Astrocyte (in vitro differentiated cells and primary cell): ENCODE results near the gene IQGAP1. TPM values are rescaled to one million over a fixed set of nuclear protein-coding genes. Genes with fewer than 3 reads are reported as not detected.
"Not testable (repeated sequence)": the region's sequence is repeated elsewhere in the genome, so short reads cannot be mapped to it uniquely, and the experiment has no call there.

ENCODE experiments used
- DNase-seq: peaks from one replicate; pipeline ENCODE4 v3.0.0-alpha.2; 2010; ENCODE audit warnings: low read depth
- FAIRE-seq: peaks from 2 replicates; lab custom pipeline; 2011; peaks lifted over from hg19 to GRCh38; lab: Jason Lieb, UNC
- H2AFZ ChIP-seq: 2 replicates; pipeline ENCODE4 v1.6.0; 2012; ENCODE audit warnings: low read depth, low read length, inconsistent platforms
- H3K27ac ChIP-seq: 2 replicates; pipeline ENCODE4 v1.5.1; 2011; ENCODE audit warnings: low read depth, low read length, inconsistent platforms
- H3K27me3 ChIP-seq: 2 replicates; pipeline ENCODE4 v1.6.0; 2011; ENCODE audit warnings: low read length, inconsistent platforms; ENCODE audit not compliant: insufficient read depth
- H3K36me3 ChIP-seq: 2 replicates; pipeline ENCODE4 v1.5.1; 2011; ENCODE audit warnings: low read length, inconsistent platforms; ENCODE audit not compliant: insufficient read depth
- H3K4me1 ChIP-seq: 2 replicates; pipeline ENCODE4 v1.5.1; 2011; ENCODE audit warnings: low read length, inconsistent platforms; ENCODE audit not compliant: insufficient read depth
- H3K4me2 ChIP-seq: 2 replicates; pipeline ENCODE4 v1.6.0; 2012; ENCODE audit warnings: low read length, inconsistent platforms
- H3K4me3 ChIP-seq: 2 replicates; pipeline ENCODE4 v1.5.1; 2011; ENCODE audit warnings: low read depth, mild to moderate bottlenecking, low read length, inconsistent platforms; ENCODE audit not compliant: insufficient read depth
- H3K79me2 ChIP-seq: 2 replicates; pipeline ENCODE4 v1.6.0; 2012; ENCODE audit warnings: mild to moderate bottlenecking, low read length, inconsistent platforms; ENCODE audit not compliant: insufficient read depth
- H3K9ac ChIP-seq: 2 replicates; pipeline ENCODE4 v1.6.0; 2012; ENCODE audit warnings: mild to moderate bottlenecking, low read length, inconsistent platforms
- H3K9me3 ChIP-seq: 2 replicates; pipeline ENCODE4 v1.5.1; 2012; ENCODE audit warnings: low read depth, mild to moderate bottlenecking, low read length, inconsistent platforms; ENCODE audit not compliant: insufficient read depth
- H4K20me1 ChIP-seq: 2 replicates; pipeline ENCODE4 v1.6.0; 2012; ENCODE audit warnings: low read length, inconsistent platforms; ENCODE audit not compliant: insufficient read depth
- H3K27ac Mint-ChIP-seq: one replicate; pipeline ENCODE4 v1.8.0; 2021; ENCODE audit warnings: mild to moderate bottlenecking, mixed read lengths; ENCODE audit not compliant: unreplicated experiment
- H3K27me3 Mint-ChIP-seq: one replicate; pipeline ENCODE4 v1.8.0; 2021; ENCODE audit warnings: low read depth, mixed read lengths; ENCODE audit not compliant: unreplicated experiment
- H3K36me3 Mint-ChIP-seq: one replicate; pipeline ENCODE4 v1.8.0; 2021; ENCODE audit warnings: low read depth, mixed read lengths; ENCODE audit not compliant: unreplicated experiment
- H3K4me1 Mint-ChIP-seq: one replicate; pipeline ENCODE4 v1.8.0; 2021; ENCODE audit warnings: low read depth, mixed read lengths; ENCODE audit not compliant: unreplicated experiment
- H3K4me3 Mint-ChIP-seq: one replicate; pipeline ENCODE4 v1.8.0; 2021; ENCODE audit warnings: mild to moderate bottlenecking, moderate library complexity, mixed read lengths; ENCODE audit not compliant: unreplicated experiment
- H3K9me3 Mint-ChIP-seq: one replicate; pipeline ENCODE4 v1.8.0; 2021; ENCODE audit warnings: mild to moderate bottlenecking, mixed read lengths; ENCODE audit not compliant: unreplicated experiment
- CTCF ChIP-seq: IDR thresholded peaks from 2 replicates; pipeline ENCODE4 v1.5.1; 2011; ENCODE audit warnings: low read depth, mild to moderate bottlenecking, inconsistent platforms, low read length, moderate library complexity; ENCODE audit not compliant: insufficient read depth
- EZH2 ChIP-seq: IDR thresholded peaks from 2 replicates; pipeline ENCODE4 v1.6.1; 2012; ENCODE audit warnings: mild to moderate bottlenecking, low read length, inconsistent platforms; ENCODE audit not compliant: insufficient read depth
- total RNA-seq: library from RNA; stranded (reverse); gene quantifications from 2 replicates; pipeline ENCODE4 v1.2.1, GENCODE V29; 2021

The IQGAP1 gene
- total RNA-seq, 1 donor from 2014 or later: 226 TPM

- H3K9me3 Mint-ChIP-seq: no peaks in the 10 kb centered on the region
- no peak overlapping the region for H3K27ac Mint-ChIP-seq
- Histone ChIP-seq H3K79me2 (no peaks in the 10 kb centered on the region), H3K4me3 (no peak overlapping the region), H4K20me1 (no peaks in the 10 kb centered on the region), H3K4me1 (peaks cover 7% of the 10 kb centered on the region), H3K9ac (no peak overlapping the region), H3K9me3 (no peaks in the 10 kb centered on the region), H3K27ac (no peak overlapping the region), H3K4me2 (no peak overlapping the region), H3K27me3 (no peaks in the 10 kb centered on the region), H3K36me3 (no peaks in the 10 kb centered on the region), H2AFZ (no peak overlapping the region)
- H3K27me3 Mint-ChIP-seq: peaks cover 4% of the 10 kb centered on the region
- FAIRE-seq (no peak), DNase-seq (no peak)
- no peak overlapping the region for H3K4me3 Mint-ChIP-seq
- H3K36me3 Mint-ChIP-seq: peaks cover 2% of the 10 kb centered on the region
- no peak for TF ChIP-seq CTCF
- no peak for TF ChIP-seq EZH2
- H3K4me1 Mint-ChIP-seq: peaks cover 8% of the 10 kb centered on the region
These were observed 42.2 kb upstream of the IQGAP1 start for GRCh38 chr15:90345857-90346256.

GRCh38 chr15:90347431-90348065 lies 40.5 kb upstream of the IQGAP1 start:
- not testable (repeated sequence) for H3K27me3 Mint-ChIP-seq, H3K9me3 ChIP-seq, H3K9me3 Mint-ChIP-seq, H3K4me3 Mint-ChIP-seq, H4K20me1 ChIP-seq, H3K27me3 ChIP-seq, H3K4me1 Mint-ChIP-seq, H3K79me2 ChIP-seq, DNase-seq, H3K27ac Mint-ChIP-seq, H3K4me1 ChIP-seq, H3K36me3 Mint-ChIP-seq, H3K4me3 ChIP-seq, H2AFZ ChIP-seq, FAIRE-seq, H3K4me2 ChIP-seq, H3K27ac ChIP-seq, H3K9ac ChIP-seq, H3K36me3 ChIP-seq

- peaks cover 4% of the 10 kb centered on the region for H3K27me3 Mint-ChIP-seq
- Histone ChIP-seq H3K9me3 (no peaks in the 10 kb centered on the region), H3K27ac (no peak overlapping the region), H3K79me2 (no peaks in the 10 kb centered on the region), H3K9ac (no peak overlapping the region), H3K4me3 (no peak overlapping the region), H3K4me1 (peaks cover 8% of the 10 kb centered on the region), H3K27me3 (no peaks in the 10 kb centered on the region), H3K36me3 (no peaks in the 10 kb centered on the region), H2AFZ (no peak overlapping the region), H3K4me2 (no peak overlapping the region), H4K20me1 (no peaks in the 10 kb centered on the region)
- FAIRE-seq (no peak), DNase-seq (no peak)
- peaks cover 2% of the 10 kb centered on the region for H3K36me3 Mint-ChIP-seq
- no peak for TF ChIP-seq CTCF
- no peak for TF ChIP-seq EZH2
- H3K4me3 Mint-ChIP-seq: no peak overlapping the region
- peaks cover 8% of the 10 kb centered on the region for H3K4me1 Mint-ChIP-seq
- no peaks in the 10 kb centered on the region for H3K9me3 Mint-ChIP-seq
- peak overlapping the region; percentile 41 for H3K27ac Mint-ChIP-seq
These were observed 39.6 kb upstream of the IQGAP1 start for GRCh38 chr15:90348456-90348855.
